MM.1S (cell line): ENCODE data around the gene STK10.

Experiments used
- DNase-seq: peaks from one replicate; pipeline ENCODE4 v3.0.0-alpha.2; 2015
- H2AFZ ChIP-seq: fragments of 300-600 bp; sonication (generic); 2 replicates; pipeline ENCODE4 v1.6.0; 2016; ENCODE audit warnings: antibody characterized with exemption, low read length
- H3F3A ChIP-seq: fragments of 300-600 bp; sonication (generic); 2 replicates; pipeline ENCODE4 v1.6.1; 2016; ENCODE audit warnings: mild to moderate bottlenecking, antibody characterized with exemption, low read length, moderate library complexity, mixed read lengths; ENCODE audit not compliant: insufficient read depth
- H3K27ac ChIP-seq: fragments of 300-600 bp; sonication (generic); 2 replicates; pipeline ENCODE4 v1.5.1; 2016; ENCODE audit warnings: mild to moderate bottlenecking, low read length
- H3K27me3 ChIP-seq: fragments of 300-600 bp; sonication (generic); replicated peaks from 2 replicates; pipeline ENCODE4 v1.6.0; 2016; ENCODE audit warnings: low read length; ENCODE audit not compliant: insufficient read depth
- H3K36me3 ChIP-seq: fragments of 300-600 bp; sonication (generic); replicated peaks from 2 replicates; pipeline ENCODE4 v1.6.1; 2016; ENCODE audit warnings: mild to moderate bottlenecking, low read length, mixed read lengths; ENCODE audit not compliant: insufficient read depth
- H3K4me1 ChIP-seq: fragments of 300-600 bp; sonication (generic); 2 replicates; pipeline ENCODE4 v1.6.1; 2016; ENCODE audit warnings: low read length, mixed read lengths
- H3K4me2 ChIP-seq: fragments of 300-600 bp; sonication (generic); 2 replicates; pipeline ENCODE4 v1.6.0; 2016; ENCODE audit warnings: low read depth, low read length
- H3K4me3 ChIP-seq: fragments of 300-600 bp; sonication (generic); 2 replicates; pipeline ENCODE4 v1.5.1; 2016; ENCODE audit warnings: low read length, mixed read lengths
- H3K79me2 ChIP-seq: fragments of 300-600 bp; sonication (generic); 2 replicates; pipeline ENCODE4 v1.6.1; 2016; ENCODE audit warnings: mixed run types, low read length, mixed read lengths
- H3K9ac ChIP-seq: fragments of 300-600 bp; sonication (generic); 2 replicates; pipeline ENCODE4 v1.6.1; 2016; ENCODE audit warnings: low read length, mixed read lengths
- H3K9me2 ChIP-seq: fragments of 300-600 bp; sonication (generic); replicated peaks from 2 replicates; pipeline ENCODE4 v1.6.1; 2016; ENCODE audit warnings: mild to moderate bottlenecking, low read length, mixed read lengths; ENCODE audit not compliant: insufficient read depth
- H3K9me3 ChIP-seq: fragments of 300-600 bp; sonication (generic); replicated peaks from 2 replicates; pipeline ENCODE4 v1.6.1; 2016; ENCODE audit warnings: mild to moderate bottlenecking, low read length, mixed read lengths; ENCODE audit not compliant: insufficient read depth
- H4K20me1 ChIP-seq: fragments of 300-600 bp; sonication (generic); 2 replicates; pipeline ENCODE4 v1.6.1; 2016; ENCODE audit warnings: mild to moderate bottlenecking, low read length, moderate library complexity, mixed read lengths; ENCODE audit not compliant: insufficient read depth
- CTCF ChIP-seq: fragments of 300-600 bp; sonication (generic); IDR thresholded peaks from 2 replicates; pipeline ENCODE4 v1.5.1; 2016; ENCODE audit warnings: antibody characterized with exemption, low read length, mixed read lengths
- EZH2 ChIP-seq: fragments of 300-600 bp; sonication (generic); optimal IDR thresholded peaks from 2 replicates; pipeline ENCODE3; 2017; ENCODE audit warnings: low read depth, mild to moderate bottlenecking, antibody characterized with exemption, low read length, mixed read lengths
- EZH2phosphoT487 ChIP-seq: fragments of 300-600 bp; sonication (generic); IDR thresholded peaks from 2 replicates; pipeline ENCODE4 v1.6.1; 2018; ENCODE audit warnings: antibody characterized with exemption, low read length

STK10 gene

GRCh38 chr5:172106511-172107356 is 81.3 kb downstream of the STK10 start:
- peak; percentile 32 for DNase-seq
- Histone ChIP-seq H3K9me3 (no peaks in the 10 kb centered on the region), H3K36me3 (no peaks in the 10 kb centered on the region), H3K4me1 (peaks cover 10% of the 10 kb centered on the region), H3K4me3 (no peak overlapping the region), H3K79me2 (peaks cover 17% of the 10 kb centered on the region), H2AFZ (no peak overlapping the region), H3K4me2 (no peak overlapping the region), H3F3A (peaks cover 7% of the 10 kb centered on the region), H3K9me2 (no peaks in the 10 kb centered on the region), H3K9ac (no peak overlapping the region), H3K27ac (no peak overlapping the region), H3K27me3 (no peaks in the 10 kb centered on the region), H4K20me1 (no peaks in the 10 kb centered on the region)
- TF ChIP-seq EZH2 (no peak), CTCF (peak; percentile 93)

- Histone ChIP-seq H3K27me3 (no peaks in the 10 kb centered on the region), H4K20me1 (no peaks in the 10 kb centered on the region), H2AFZ (no peak overlapping the region)
These were observed 82.2 kb downstream of the STK10 start for GRCh38 chr5:172105811-172106210.

GRCh38 chr5:172104801-172105701 is 83.0 kb downstream of the STK10 start:
- Histone ChIP-seq H3K27ac (no peak overlapping the region), H3K36me3 (no peaks in the 10 kb centered on the region), H3K4me3 (no peak overlapping the region), H3K9me3 (no peaks in the 10 kb centered on the region), H3K27me3 (no peaks in the 10 kb centered on the region), H3K9ac (no peak overlapping the region), H3K9me2 (no peaks in the 10 kb centered on the region), H3K4me2 (no peak overlapping the region), H4K20me1 (no peaks in the 10 kb centered on the region), H3F3A (no peaks in the 10 kb centered on the region), H2AFZ (no peak overlapping the region), H3K4me1 (no peaks in the 10 kb centered on the region), H3K79me2 (peaks cover 7% of the 10 kb centered on the region)
- DNase-seq, result no peak
- TF ChIP-seq EZH2 (no peak), CTCF (no peak), EZH2phosphoT487 (no peak)

More at GRCh38 chr5:172105811-172106210, 82.2 kb downstream of the STK10 start:
- Histone ChIP-seq H3K9ac (no peak overlapping the region), H3K79me2 (peaks cover 14% of the 10 kb centered on the region), H3K9me3 (no peaks in the 10 kb centered on the region), H3F3A (no peaks in the 10 kb centered on the region), H3K27ac (no peak overlapping the region), H3K36me3 (no peaks in the 10 kb centered on the region), H3K9me2 (no peaks in the 10 kb centered on the region), H3K4me2 (no peak overlapping the region), H3K4me3 (no peak overlapping the region), H3K4me1 (peaks cover 2% of the 10 kb centered on the region)
- no peak for TF ChIP-seq CTCF
- no peak for TF ChIP-seq EZH2
- TF ChIP-seq EZH2phosphoT487, result no peak
- no peak for DNase-seq
